ENCODE results near the gene NKAIN2.
"Not testable (repeated sequence)": the region's sequence is repeated elsewhere in the genome, so short reads cannot be mapped to it uniquely, and the experiment has no call there.

Gene NKAIN2

GRCh38 chr6:124496334-124496733 is 692.7 kb downstream of the NKAIN2 start:
- no peak for DNase-seq (ENCODE audit: low read depth in 2 of 2)

GRCh38 chr6:124512431-124512830 is 708.8 kb downstream of the NKAIN2 start:
- DNase-seq (ENCODE audit: low read depth in 2 of 2): no peak

- no peak for DNase-seq (ENCODE audit: low read depth in 2 of 2)
These were observed 713.7 kb downstream of the NKAIN2 start for GRCh38 chr6:124517339-124517738.

- DNase-seq (ENCODE audit: low read depth in 2 of 2): no peak
These were observed 716.8 kb downstream of the NKAIN2 start for GRCh38 chr6:124520514-124520913.

GRCh38 chr6:124522335-124522734 is 718.7 kb downstream of the NKAIN2 start:
- no peak for DNase-seq (ENCODE audit: low read depth in 2 of 2)

GRCh38 chr6:124524491-124525200 is 721.0 kb downstream of the NKAIN2 start:
- no peak for DNase-seq (ENCODE audit: low read depth in 2 of 2)

GRCh38 chr6:124530926-124531325 is 727.3 kb downstream of the NKAIN2 start:
- no peak for DNase-seq (ENCODE audit: low read depth in 2 of 2)

- no peak for DNase-seq (ENCODE audit: low read depth in 2 of 2)
These were observed 731.6 kb downstream of the NKAIN2 start for GRCh38 chr6:124535299-124535698.

GRCh38 chr6:124535746-124536145 is 732.1 kb downstream of the NKAIN2 start:
- no peak for DNase-seq (ENCODE audit: low read depth in 2 of 2)

- no peak for DNase-seq (ENCODE audit: low read depth in 2 of 2)
These were observed 732.6 kb downstream of the NKAIN2 start for GRCh38 chr6:124536157-124536841.

- DNase-seq (ENCODE audit: low read depth in 2 of 2): no peak
These were observed 733.2 kb downstream of the NKAIN2 start for GRCh38 chr6:124536842-124537191.

GRCh38 chr6:124539096-124539495 is 735.4 kb downstream of the NKAIN2 start:
- DNase-seq (ENCODE audit: low read depth in 2 of 2): no peak

GRCh38 chr6:124541573-124541972 is 737.9 kb downstream of the NKAIN2 start:
- no peak for DNase-seq (ENCODE audit: low read depth in 2 of 2)

- no peak for DNase-seq (ENCODE audit: low read depth in 2 of 2)
These were observed 742.9 kb downstream of the NKAIN2 start for GRCh38 chr6:124546601-124547000.

GRCh38 chr6:124551711-124552233 is 748.1 kb downstream of the NKAIN2 start:
- DNase-seq (ENCODE audit: low read depth in 2 of 2): no peak

GRCh38 chr6:124557873-124558272 is 754.2 kb downstream of the NKAIN2 start:
- DNase-seq (ENCODE audit: low read depth in 2 of 2): no peak

GRCh38 chr6:124560078-124560477 is 756.4 kb downstream of the NKAIN2 start:
- not testable (repeated sequence) for DNase-seq (ENCODE audit: low read depth in 2 of 2)

GRCh38 chr6:124560873-124561567 is 757.4 kb downstream of the NKAIN2 start:
- no peak for DNase-seq (ENCODE audit: low read depth in 2 of 2)

- no peak for DNase-seq (ENCODE audit: low read depth in 2 of 2)
These were observed 758.0 kb downstream of the NKAIN2 start for GRCh38 chr6:124561635-124562130.

GRCh38 chr6:124564125-124564524 is 760.5 kb downstream of the NKAIN2 start:
- not testable (repeated sequence) for DNase-seq (ENCODE audit: low read depth in 2 of 2)

GRCh38 chr6:124567401-124567800 is 763.7 kb downstream of the NKAIN2 start:
- no peak for DNase-seq (ENCODE audit: low read depth in 2 of 2)

- no peak for DNase-seq (ENCODE audit: low read depth in 2 of 2)
These were observed 770.3 kb downstream of the NKAIN2 start for GRCh38 chr6:124573953-124574352.
